Ovary (tissue), 9 donors: ENCODE results near the gene THBS3. TPM values are rescaled to one million over a fixed set of nuclear protein-coding genes. Genes with fewer than 3 reads are reported as not detected.

Experiments used
- DNase-seq, 5 donors: peaks; one replicate each; pipeline ENCODE4 v3.0.0-alpha.2; 2019 to 2020
- H3K27ac ChIP-seq, 2 donors: fragments of 200-600 bp; one replicate each; pipeline versions ENCODE4 v1.5.1 to v1.8.0; 2019 to 2022
- H3K27me3 ChIP-seq: fragments of 200-600 bp; one replicate; pipeline ENCODE4 v1.8.0; 2022
- H3K36me3 ChIP-seq: fragments of 200-600 bp; sonication (generic); one replicate; pipeline ENCODE4 v1.5.1; 2019
- H3K4me1 ChIP-seq: one replicate; pipeline ENCODE4 v1.8.1; 2013; ENCODE audit warnings: mild to moderate bottlenecking, moderate library complexity; ENCODE audit not compliant: insufficient read depth
- H3K4me3 ChIP-seq: fragments of 200-600 bp; sonication (generic); one replicate; pipeline ENCODE4 v1.5.1; 2017
- H3K9me3 ChIP-seq, 2 donors: fragments of 200-600 bp in 1 of 2; sonication (generic) in 1 of 2; one replicate each; pipeline versions ENCODE4 v1.5.1 to v1.8.1; 2013 to 2019; ENCODE audit warnings: mild to moderate bottlenecking in 1 of 2, moderate library complexity in 1 of 2
- EP300 ChIP-seq: sonication (generic); formaldehyde crosslinking; IDR thresholded peaks from one replicate; pipeline ENCODE4 v1.6.1; 2017; ENCODE audit warnings: antibody characterized with exemption
- POLR2A ChIP-seq: fragments of 450-650 bp; IDR thresholded peaks from one replicate; pipeline ENCODE4 v1.6.1; 2017; ENCODE audit warnings: antibody characterized with exemption, mild to moderate bottlenecking, moderate library complexity
- WGBS, 3 donors: extraction: QIAGEN DNeasy Blood & Tissue Kit in 1 of 3; methylation state at CpG; one replicate each; pipeline versions ENCODE4 v1.1.5 to v1.1.7; 2013 to 2017; 5-methylcytosine and 5-hydroxymethylcytosine counted together
- intact Hi-C, 4 donors: fragments of 100-400 bp; cut with DNase I; formaldehyde crosslinking; loops; one replicate each; pipeline versions ENCODE4 v1.11.0 to v1.15.1; 2022 to 2023
- polyA plus RNA-seq, 2 donors: library from polyadenylated mRNA; stranded (reverse); fragments of 200-250 nt in 1 of 2; fragments of 350-450 nt in 1 of 2; fragmentation: Illumina TruSeq in 1 of 2; extraction: RNeasy Lipid Tissue Mini Kit (QIAGEN cat#74804) in 1 of 2; gene quantifications; one replicate each; pipeline ENCODE4 v1.2.3, GENCODE V29; 2013 to 2014
- total RNA-seq, 7 donors: library from RNA; depleted of rRNA in 2 of 7; stranded (reverse); fragments of >200 nt in 2 of 7; fragmentation: NEBNext Ultra II Directional in 3 of 7; extraction: Animal tissue kit (Norgen Biotek cat#: 25700) in 3 of 7; gene quantifications; one replicate each; pipeline versions ENCODE4 v1.1.0 to v1.2.4, GENCODE V29; 2016 to 2023
- TF ChIP-seq, protein P1 (sequence below), 3 donors: fragments of 450-650 bp in 2 of 3; fragments of 200-600 bp in 1 of 3; IDR thresholded peaks; one replicate each; pipeline versions ENCODE4 v1.5.1 to v1.8.0; 2016 to 2022; ENCODE audit warnings: antibody characterized with exemption in 3 of 3, mild to moderate bottlenecking in 1 of 3
- donor health status: DM: no; HTN: no; CAD: no; lungs with moderate emphysema.
- donor health status: DM: no; HTN: no; CAD: no.
- donor health status: Bipolar disorder and iron deficiency.
- donor health status: DM: yes; HTN: yes; CAD: no.
- donor health status: DM: no; HTN: no; CAD: no.
- donor health status: DM: yes; HTN: yes; CAD: no.

THBS3 gene
- total and polyA plus RNA-seq, 9 donors, result 19.9 to 50.2 (median 28.2) TPM

DNA sequence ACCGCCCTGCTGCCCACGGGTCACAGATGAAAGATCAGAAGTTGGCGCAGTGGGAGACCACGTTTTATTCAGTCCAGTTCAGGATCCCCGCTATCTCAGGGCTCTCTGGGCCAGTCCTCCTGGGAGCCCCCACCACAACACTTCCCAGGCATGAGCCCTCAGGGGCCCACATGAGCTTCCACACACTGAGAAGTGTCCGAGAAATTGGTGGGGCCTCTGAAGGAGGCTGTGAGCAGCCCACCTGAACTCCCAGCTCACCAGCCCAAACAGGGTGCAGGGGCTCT, 22.0 kb downstream of the THBS3 start:
- Histone ChIP-seq H3K4me1 (no peaks in the 10 kb centered on the region), H3K27me3 (no peaks in the 10 kb centered on the region), H3K36me3 (no peaks in the 10 kb centered on the region), H3K9me3 (no peaks in the 10 kb centered on the region), H3K27ac (no peak overlapping the region), H3K4me3 (no peak overlapping the region)
- TF ChIP-seq EP300 (no peak), POLR2A (no peak)
- TF ChIP-seq, protein P1, sequence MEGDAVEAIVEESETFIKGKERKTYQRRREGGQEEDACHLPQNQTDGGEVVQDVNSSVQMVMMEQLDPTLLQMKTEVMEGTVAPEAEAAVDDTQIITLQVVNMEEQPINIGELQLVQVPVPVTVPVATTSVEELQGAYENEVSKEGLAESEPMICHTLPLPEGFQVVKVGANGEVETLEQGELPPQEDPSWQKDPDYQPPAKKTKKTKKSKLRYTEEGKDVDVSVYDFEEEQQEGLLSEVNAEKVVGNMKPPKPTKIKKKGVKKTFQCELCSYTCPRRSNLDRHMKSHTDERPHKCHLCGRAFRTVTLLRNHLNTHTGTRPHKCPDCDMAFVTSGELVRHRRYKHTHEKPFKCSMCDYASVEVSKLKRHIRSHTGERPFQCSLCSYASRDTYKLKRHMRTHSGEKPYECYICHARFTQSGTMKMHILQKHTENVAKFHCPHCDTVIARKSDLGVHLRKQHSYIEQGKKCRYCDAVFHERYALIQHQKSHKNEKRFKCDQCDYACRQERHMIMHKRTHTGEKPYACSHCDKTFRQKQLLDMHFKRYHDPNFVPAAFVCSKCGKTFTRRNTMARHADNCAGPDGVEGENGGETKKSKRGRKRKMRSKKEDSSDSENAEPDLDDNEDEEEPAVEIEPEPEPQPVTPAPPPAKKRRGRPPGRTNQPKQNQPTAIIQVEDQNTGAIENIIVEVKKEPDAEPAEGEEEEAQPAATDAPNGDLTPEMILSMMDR (IDR thresholded peaks at IDR 0.05), result no peak
- 45 to 52% (median 50%) methylated on average over 6 of the region's 6 CpGs for WGBS, 3 donors
- intact Hi-C loops, result no loop called here
- peak in 2 of 5 donors; percentile 11 to 13 for DNase-seq

DNA sequence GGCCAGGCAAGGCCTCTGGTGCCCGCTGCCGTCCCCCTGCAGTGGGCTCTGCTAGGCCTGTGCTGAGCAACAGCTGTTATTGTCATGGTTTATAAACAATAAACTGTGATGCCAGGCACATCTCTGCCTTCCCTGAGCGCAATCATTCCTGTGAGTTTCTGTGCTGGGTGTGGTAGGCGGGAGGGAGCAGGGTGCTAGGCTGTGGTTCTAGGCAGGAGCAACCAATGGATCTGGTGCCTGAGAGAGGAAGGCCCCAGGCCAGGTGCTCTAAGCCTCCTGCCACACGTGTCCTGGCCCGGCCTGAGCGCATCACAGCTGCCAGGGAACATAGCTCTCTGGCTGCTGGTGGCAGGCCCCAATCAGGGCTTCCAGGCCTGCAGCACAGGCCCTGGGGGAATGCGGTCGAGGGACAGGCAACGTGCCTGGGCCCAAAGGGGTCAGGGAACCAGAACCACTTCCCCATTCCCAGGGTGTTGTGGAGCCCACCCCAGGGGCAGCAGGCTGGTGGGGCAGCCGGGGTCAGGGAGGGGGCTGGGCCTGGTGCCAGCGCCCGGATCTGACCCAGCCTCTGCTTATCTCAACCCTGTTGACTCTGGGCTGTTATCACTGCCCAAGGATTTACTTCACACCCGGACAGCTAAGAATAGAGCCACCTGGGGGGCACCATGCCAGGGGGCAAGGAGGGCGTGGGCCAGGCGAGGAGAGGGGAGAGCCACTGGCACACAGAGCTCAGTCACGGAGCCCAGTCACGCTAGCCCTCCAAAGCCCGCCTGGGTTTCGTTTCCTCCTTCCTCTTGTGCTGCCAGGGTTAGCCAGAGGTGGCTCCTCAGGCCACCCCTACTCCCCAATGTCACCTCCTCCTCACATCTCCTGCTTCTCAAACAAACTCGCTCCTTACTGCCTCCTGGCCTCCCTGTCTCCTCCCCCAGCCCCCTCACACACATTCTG, 22.6 kb downstream of the THBS3 start:
- no peak for TF ChIP-seq EP300
- TF ChIP-seq POLR2A, result no peak
- TF ChIP-seq, protein P1 (IDR thresholded peaks at IDR 0.05), result no peak
- no peaks in the 10 kb centered on the region for H3K27me3 ChIP-seq
- no peak overlapping the region for H3K4me3 ChIP-seq
- no peaks in the 10 kb centered on the region for H3K36me3 ChIP-seq
- DNase-seq, result peak in 4 of 5 donors; percentile 23 to 34 (median 27)
- 57 to 67% (median 64%) methylated on average over 21 of the region's 21 CpGs for WGBS, 3 donors
- intact Hi-C loops, result no loop called here
- H3K9me3 ChIP-seq, result no peaks in the 10 kb centered on the region
- no peaks in the 10 kb centered on the region for H3K4me1 ChIP-seq
- H3K27ac ChIP-seq, result no peak overlapping the region

DNA sequence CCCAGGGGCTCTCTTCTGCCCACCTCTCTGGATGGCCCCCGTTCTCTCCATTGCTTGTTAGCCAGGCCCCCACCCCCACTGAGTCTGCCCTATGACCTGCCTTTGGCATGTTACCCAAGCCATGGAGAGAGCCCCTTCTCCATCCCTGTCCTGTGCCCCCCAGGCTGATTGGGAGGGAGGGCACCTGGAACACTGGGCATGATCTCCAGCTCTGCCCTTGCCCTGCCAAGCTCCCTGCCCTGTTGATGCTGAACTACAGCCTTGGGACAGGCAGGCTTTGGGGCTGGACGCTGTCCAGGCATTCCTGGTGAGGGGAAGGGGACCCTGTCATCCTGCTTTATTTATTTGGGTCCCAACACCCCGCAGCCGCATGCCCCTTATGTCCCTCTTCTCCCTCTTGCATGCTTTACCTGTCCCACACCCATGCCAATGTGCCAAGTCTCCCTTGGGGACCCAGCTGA, 23.3 kb downstream of the THBS3 start:
- Histone ChIP-seq H3K4me3 (no peak overlapping the region), H3K36me3 (no peaks in the 10 kb centered on the region), H3K9me3 (no peaks in the 10 kb centered on the region), H3K27me3 (no peaks in the 10 kb centered on the region), H3K27ac (no peak overlapping the region), H3K4me1 (no peaks in the 10 kb centered on the region)
- intact Hi-C loops, result no loop called here
- DNase-seq, result peak in 4 of 5 donors; percentile 14 to 31 (median 15)
- TF ChIP-seq EP300, result no peak
- TF ChIP-seq POLR2A, result no peak
- TF ChIP-seq, protein P1 (IDR thresholded peaks at IDR 0.05), result no peak
- 80 to 90% (median 89%) methylated on average over 4 of the region's 4 CpGs for WGBS, 3 donors

DNA sequence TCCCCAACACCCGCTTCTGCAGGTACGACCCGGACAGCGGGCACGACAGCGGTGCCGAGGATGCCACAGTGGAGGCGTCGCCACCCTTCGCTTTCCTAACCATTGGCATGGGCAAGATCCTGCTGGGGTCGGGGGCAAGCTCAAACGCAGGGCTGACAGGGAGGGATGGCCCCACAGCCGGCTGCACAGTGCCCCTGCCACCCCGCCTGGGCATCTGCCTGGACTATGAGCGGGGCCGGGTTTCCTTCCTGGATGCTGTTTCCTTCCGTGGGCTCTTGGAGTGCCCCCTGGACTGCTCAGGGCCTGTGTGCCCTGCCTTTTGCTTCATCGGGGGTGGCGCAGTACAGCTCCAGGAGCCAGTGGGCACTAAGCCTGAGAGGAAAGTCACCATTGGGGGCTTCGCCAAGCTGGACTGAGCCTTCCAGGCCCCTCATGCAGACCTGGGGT, 23.9 kb downstream of the THBS3 start:
- WGBS, 3 donors, result 89 to 91% (median 90%) methylated on average over 20 of the region's 20 CpGs
- DNase-seq, result peak in 3 of 5 donors; percentile 16 to 26 (median 22)

More for the DNA sequence above, 23.9 kb downstream of the THBS3 start:
- H3K4me3 ChIP-seq, result no peak overlapping the region
- intact Hi-C loops, result no loop called here
- H3K36me3 ChIP-seq, result no peaks in the 10 kb centered on the region
- no peak for TF ChIP-seq EP300
- TF ChIP-seq, protein P1 (IDR thresholded peaks at IDR 0.05), result no peak
- TF ChIP-seq POLR2A, result no peak
- no peaks in the 10 kb centered on the region for H3K27me3 ChIP-seq
- no peaks in the 10 kb centered on the region for H3K4me1 ChIP-seq
- H3K27ac ChIP-seq, result no peak overlapping the region
- no peaks in the 10 kb centered on the region for H3K9me3 ChIP-seq
